ENCODE results near the gene CERT1. TPM values are rescaled to one million over a fixed set of nuclear protein-coding genes. Genes with fewer than 3 reads are reported as not detected.

Gene CERT1
- total and polyA plus RNA-seq, 12 donors, result 6.3 to 47.6 (median 37.5) TPM

DNA sequence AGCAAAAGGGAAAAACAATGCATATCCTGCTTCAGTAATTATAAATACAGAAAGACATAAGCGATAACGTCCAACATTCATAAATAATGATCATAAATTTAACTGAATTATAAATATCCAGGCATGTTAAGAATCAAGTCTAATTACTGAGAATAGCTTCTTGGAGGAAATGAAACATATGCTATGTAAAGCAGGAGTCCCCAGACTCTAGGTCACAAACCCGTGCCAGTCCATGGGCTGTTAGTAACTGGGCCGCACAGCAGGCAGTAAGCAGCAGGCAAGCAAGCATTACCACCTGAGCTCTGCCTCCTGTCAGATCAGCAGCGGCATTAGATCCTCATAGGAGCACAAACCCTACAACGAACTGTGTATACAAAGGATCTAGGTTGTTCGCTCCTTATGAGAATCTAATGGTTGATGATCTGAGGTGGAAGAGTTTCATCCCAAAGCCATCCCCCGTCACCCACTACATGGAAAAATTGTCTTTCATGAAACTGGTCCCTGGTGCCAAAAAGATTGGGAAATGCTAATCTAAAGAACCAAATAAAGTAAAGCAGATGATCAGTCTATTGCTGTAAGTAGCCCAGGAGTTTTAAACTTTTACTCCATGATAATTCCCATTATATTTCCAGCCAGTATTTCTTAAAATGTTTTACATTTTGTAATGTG, 50.4 kb downstream of the CERT1 start:
- Histone ChIP-seq H3K4me3 (no peak overlapping the region), H3K4me1 (peaks cover 0 to 49% (median 21%) of the 10 kb centered on the region in 9 donors), H3K27ac (no peak overlapping the region), H3K36me3 (peaks cover 0 to 15% (median 0%) of the 10 kb centered on the region in 9 donors), H3K9me3 (no peaks in the 10 kb centered on the region), H3K27me3 (no peaks in the 10 kb centered on the region)
- DNase-seq, result no peak
- TF ChIP-seq CTCF (IDR thresholded peaks at IDR 0.05), result no peak
- no peak for ATAC-seq
- 74 to 82% methylated on average over 8 of the region's 8 CpGs for WGBS, 2 donors
- intact Hi-C loops (cut with DNase I), result no loop called here

DNA sequence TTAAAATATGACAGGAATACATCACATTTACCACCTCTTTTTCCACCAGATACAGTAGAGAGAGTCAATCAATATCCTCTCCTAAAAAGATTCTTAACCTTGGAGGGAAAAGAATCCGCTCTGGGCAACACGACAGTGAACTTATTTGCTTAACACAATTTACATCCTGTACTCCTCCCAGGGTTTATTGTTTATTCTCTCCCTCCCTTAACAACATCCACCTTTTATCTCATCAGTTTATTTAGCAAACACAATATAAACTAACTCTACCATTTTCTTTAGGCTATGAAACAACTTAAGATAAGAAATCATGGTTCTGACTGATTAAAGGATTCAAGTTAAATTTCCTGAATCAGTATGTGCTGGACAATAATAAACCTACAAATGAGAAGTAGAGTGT, 50.9 kb downstream of the CERT1 start:
- 71 to 76% methylated on average over 2 of the region's 2 CpGs for WGBS, 2 donors
- H3K27me3 ChIP-seq, result no peaks in the 10 kb centered on the region
- no peak overlapping the region for H3K4me3 ChIP-seq
- DNase-seq, result no peak
- H3K4me1 ChIP-seq, result peaks cover 0 to 43% (median 16%) of the 10 kb centered on the region in 9 donors
- no peak overlapping the region for H3K27ac ChIP-seq
- ATAC-seq, result no peak
- H3K9me3 ChIP-seq, result no peaks in the 10 kb centered on the region
- TF ChIP-seq CTCF (IDR thresholded peaks at IDR 0.05), result no peak
- H3K36me3 ChIP-seq, result peaks cover 0 to 15% (median 0%) of the 10 kb centered on the region in 9 donors
- intact Hi-C loops (cut with DNase I), result no loop called here

- no peak for ATAC-seq
- intact Hi-C loops (cut with DNase I), result no loop called here
- whole genome bisulfite sequencing, 2 donors, result 95% methylated on average over 8 of the region's 8 CpGs
These were observed 53.7 kb downstream of the CERT1 start for GRCh38 chr5:75457691-75458090.

DNA sequence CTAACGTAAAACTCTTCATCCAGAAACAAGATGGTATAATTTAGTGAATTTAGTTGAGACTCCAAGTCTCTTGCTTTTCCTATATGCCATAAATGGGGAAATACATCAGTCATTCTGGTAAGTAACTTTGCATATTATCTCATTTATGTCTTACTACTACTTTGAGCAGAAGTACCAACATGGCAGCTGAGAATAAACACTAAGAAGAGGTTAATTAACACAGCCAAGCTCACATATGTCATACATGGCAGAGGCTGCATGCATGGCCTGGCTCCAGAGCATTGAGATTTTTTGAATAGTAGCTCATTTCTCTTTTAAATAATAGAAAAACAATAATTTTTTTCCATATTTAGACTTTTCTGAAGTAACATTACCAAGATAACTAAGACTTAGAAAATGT, 54.3 kb downstream of the CERT1 start:
- H3K4me3 ChIP-seq, result no peak overlapping the region
- no peak overlapping the region for H3K27ac ChIP-seq
- H3K27me3 ChIP-seq, result no peaks in the 10 kb centered on the region
- ATAC-seq (no peak), DNase-seq (no peak)
- no peaks in the 10 kb centered on the region for H3K9me3 ChIP-seq
- H3K4me1 ChIP-seq, result peaks cover 0 to 22% (median 7%) of the 10 kb centered on the region in 9 donors
- intact Hi-C loops (cut with DNase I), result no loop called here
- peaks cover 0 to 29% (median 0%) of the 10 kb centered on the region in 9 donors for H3K36me3 ChIP-seq
- TF ChIP-seq CTCF (IDR thresholded peaks at IDR 0.05), result no peak
- 98 to 100% methylated on average over 1 of the region's 1 CpG for WGBS, 2 donors

More at GRCh38 chr5:75457691-75458090, 53.7 kb downstream of the CERT1 start:
- no peak overlapping the region for H3K27ac ChIP-seq
- DNase-seq, result no peak
- H3K36me3 ChIP-seq, result peaks cover 0 to 29% (median 0%) of the 10 kb centered on the region in 9 donors
- H3K27me3 ChIP-seq, result no peaks in the 10 kb centered on the region
- TF ChIP-seq CTCF (IDR thresholded peaks at IDR 0.05), result no peak
- no peak overlapping the region for H3K4me3 ChIP-seq
- H3K9me3 ChIP-seq, result no peaks in the 10 kb centered on the region
- peaks cover 0 to 22% (median 7%) of the 10 kb centered on the region in 9 donors for H3K4me1 ChIP-seq

All from heart right ventricle (tissue), 16 donors.